Activated CD4-positive, alpha-beta memory T cell treated with anti-CD3 and anti-CD28 coated beads for 36 hours (primary cell): ENCODE results near the gene PDIA2. TPM values are rescaled to one million over a fixed set of nuclear protein-coding genes. Genes with fewer than 3 reads are reported as not detected.
A peak's percentile ranks its signal among the peaks of the same experiment; 100 is the strongest.
"Not testable (repeated sequence)": the region's sequence is repeated elsewhere in the genome, so short reads cannot be mapped to it uniquely, and the experiment has no call there.

ENCODE experiments used
- CTCF ChIA-PET: fragments of 350-600 bp; sonication (Branson Sonifier 250); formaldehyde crosslinking; loops from one replicate; lab custom pipeline; 2021; ENCODE audit warnings: antibody characterized with exemption, inconsistent platforms; lab: Charles Lee
- POLR2A ChIA-PET: fragments of 350-600 bp; sonication (Branson Sonifier 250); formaldehyde crosslinking; loops from one replicate; lab custom pipeline; 2021; ENCODE audit warnings: antibody characterized with exemption; lab: Charles Lee
- DNase-seq: peaks from one replicate; pipeline ENCODE4 v3.0.0-alpha.2; 2020
- H3K27ac Mint-ChIP-seq: one replicate; pipeline ENCODE4 v1.8.0; 2021; ENCODE audit warnings: mixed read lengths
- H3K27me3 Mint-ChIP-seq: one replicate; pipeline ENCODE4 v1.8.0; 2021; ENCODE audit warnings: mixed read lengths
- H3K36me3 Mint-ChIP-seq: one replicate; pipeline ENCODE4 v1.8.0; 2021; ENCODE audit warnings: mixed read lengths
- H3K4me1 Mint-ChIP-seq: one replicate; pipeline ENCODE4 v1.8.0; 2021; ENCODE audit warnings: low read depth, mixed read lengths
- H3K4me3 Mint-ChIP-seq: one replicate; pipeline ENCODE4 v1.8.0; 2021; ENCODE audit warnings: mild to moderate bottlenecking, mixed read lengths
- H3K9me3 Mint-ChIP-seq: one replicate; pipeline ENCODE4 v1.8.0; 2021; ENCODE audit warnings: mixed read lengths
- intact Hi-C: fragments of 100-400 bp; cut with micrococcal nuclease; formaldehyde crosslinking; loops from one replicate; pipeline ENCODE4 v1.15.1; 2023
- total RNA-seq, 2 experiments: library from RNA; stranded (reverse); gene quantifications; one replicate each; pipeline ENCODE4 v1.2.3, GENCODE V29; 2021

Gene PDIA2
- total RNA-seq, 2 experiments from 2014 or later: not detected

- DNase-seq: no peak
- Mint-ChIP-seq H3K4me1 (peaks cover 5% of the 10 kb centered on the region), H3K4me3 (no peak overlapping the region), H3K9me3 (no peaks in the 10 kb centered on the region), H3K27me3 (no peaks in the 10 kb centered on the region), H3K27ac (no peak overlapping the region), H3K36me3 (peaks cover 6% of the 10 kb centered on the region)
- CTCF ChIA-PET: no interaction called here
- POLR2A ChIA-PET: no interaction called here
- intact Hi-C loops: no loop called here
These were observed 17.9 kb upstream of the PDIA2 start for GRCh38 chr16:265002-265529.

GRCh38 chr16:265711-266110 lies 17.3 kb upstream of the PDIA2 start:
- Mint-ChIP-seq H3K9me3 (no peaks in the 10 kb centered on the region), H3K27ac (no peak overlapping the region), H3K4me3 (no peak overlapping the region), H3K27me3 (no peaks in the 10 kb centered on the region), H3K4me1 (peaks cover 5% of the 10 kb centered on the region), H3K36me3 (peaks cover 4% of the 10 kb centered on the region)
- intact Hi-C loops: no loop called here
- ChIA-PET POLR2A (no interaction called here), CTCF (no interaction called here)
- DNase-seq: peak; percentile 55

GRCh38 chr16:266258-267164 lies 16.5 kb upstream of the PDIA2 start:
- intact Hi-C loops: no loop called here
- Mint-ChIP-seq H3K36me3 (peaks cover 2% of the 10 kb centered on the region), H3K4me3 (no peak overlapping the region), H3K27ac (no peak overlapping the region), H3K4me1 (peaks cover 5% of the 10 kb centered on the region), H3K27me3 (no peaks in the 10 kb centered on the region), H3K9me3 (no peaks in the 10 kb centered on the region)
- ChIA-PET CTCF (no interaction called here), POLR2A (no interaction called here)
- DNase-seq: no peak

- intact Hi-C loops, CTCF ChIA-PET, H3K4me1 Mint-ChIP-seq, H3K27ac Mint-ChIP-seq, H3K36me3 Mint-ChIP-seq, POLR2A ChIA-PET, DNase-seq, H3K4me3 Mint-ChIP-seq, H3K27me3 Mint-ChIP-seq, H3K9me3 Mint-ChIP-seq: not testable (repeated sequence)
These were observed 15.4 kb upstream of the PDIA2 start for GRCh38 chr16:267562-267961.

- DNase-seq: no peak
- intact Hi-C loops: no loop called here
- peaks cover 2% of the 10 kb centered on the region for H3K36me3 Mint-ChIP-seq
- peaks cover 5% of the 10 kb centered on the region for H3K4me1 Mint-ChIP-seq
- no peaks in the 10 kb centered on the region for H3K9me3 Mint-ChIP-seq
- no peak overlapping the region for H3K4me3 Mint-ChIP-seq
- POLR2A ChIA-PET: no interaction called here
- CTCF ChIA-PET: no interaction called here
- peaks cover 2% of the 10 kb centered on the region for H3K27me3 Mint-ChIP-seq
- H3K27ac Mint-ChIP-seq: no peak overlapping the region
These were observed 14.6 kb upstream of the PDIA2 start for GRCh38 chr16:268141-269053.

GRCh38 chr16:269061-269796 lies 13.7 kb upstream of the PDIA2 start:
- peaks cover 5% of the 10 kb centered on the region for H3K4me1 Mint-ChIP-seq
- ChIA-PET POLR2A (no interaction called here), CTCF (no interaction called here)
- DNase-seq: no peak
- H3K4me3 Mint-ChIP-seq: no peak overlapping the region
- peaks cover 2% of the 10 kb centered on the region for H3K27me3 Mint-ChIP-seq
- intact Hi-C loops: no loop called here
- H3K27ac Mint-ChIP-seq: no peak overlapping the region
- H3K9me3 Mint-ChIP-seq: no peaks in the 10 kb centered on the region
- H3K36me3 Mint-ChIP-seq: no peaks in the 10 kb centered on the region

GRCh38 chr16:270381-271255 lies 12.3 kb upstream of the PDIA2 start:
- no peaks in the 10 kb centered on the region for H3K36me3 Mint-ChIP-seq
- peaks cover 6% of the 10 kb centered on the region for H3K27me3 Mint-ChIP-seq
- no peaks in the 10 kb centered on the region for H3K9me3 Mint-ChIP-seq
- no peak for DNase-seq
- H3K4me1 Mint-ChIP-seq: peaks cover 5% of the 10 kb centered on the region
- H3K4me3 Mint-ChIP-seq: no peak overlapping the region
- no peak overlapping the region for H3K27ac Mint-ChIP-seq
- ChIA-PET POLR2A (no interaction called here), CTCF (no interaction called here)
- intact Hi-C loops: no loop called here

- DNase-seq: no peak
- no peaks in the 10 kb centered on the region for H3K9me3 Mint-ChIP-seq
- ChIA-PET POLR2A (no interaction called here), CTCF (no interaction called here)
- H3K27ac Mint-ChIP-seq: no peak overlapping the region
- peaks cover 3% of the 10 kb centered on the region for H3K4me1 Mint-ChIP-seq
- intact Hi-C loops: no loop called here
- no peak overlapping the region for H3K4me3 Mint-ChIP-seq
- H3K36me3 Mint-ChIP-seq: no peaks in the 10 kb centered on the region
- peaks cover 12% of the 10 kb centered on the region for H3K27me3 Mint-ChIP-seq
These were observed 10.1 kb upstream of the PDIA2 start for GRCh38 chr16:272633-273546.

GRCh38 chr16:273547-274421 lies 9.2 kb upstream of the PDIA2 start:
- intact Hi-C loops: no loop called here
- Mint-ChIP-seq H3K27me3 (peaks cover 12% of the 10 kb centered on the region), H3K4me3 (no peak overlapping the region), H3K36me3 (no peaks in the 10 kb centered on the region), H3K9me3 (no peaks in the 10 kb centered on the region), H3K27ac (no peak overlapping the region), H3K4me1 (peaks cover 3% of the 10 kb centered on the region)
- ChIA-PET POLR2A (no interaction called here), CTCF (no interaction called here)
- no peak for DNase-seq
